NOMO-1 treated with dmso at 0.1 percent for 144 hours (cell line): ENCODE results near the gene SDK2.

Experiments
- DNase-seq: peaks from one replicate; lab custom pipeline; 2025; ENCODE audit not compliant: unreplicated experiment; lab: John Stamatoyannopoulos, UW

The SDK2 gene

GRCh38 chr17:73611630-73612029, 32.6 kb downstream of the SDK2 start:
- DNase-seq: no peak

GRCh38 chr17:73610331-73610911, 33.8 kb downstream of the SDK2 start:
- no peak for DNase-seq

- DNase-seq: no peak
Measured at GRCh38 chr17:73609758-73610157, 34.5 kb downstream of the SDK2 start.

GRCh38 chr17:73609060-73609459, 35.2 kb downstream of the SDK2 start:
- no peak for DNase-seq

GRCh38 chr17:73605444-73605843, 38.8 kb downstream of the SDK2 start:
- DNase-seq: no peak

GRCh38 chr17:73604476-73604875, 39.8 kb downstream of the SDK2 start:
- no peak for DNase-seq

- DNase-seq: no peak
Measured at GRCh38 chr17:73603971-73604370, 40.3 kb downstream of the SDK2 start.

GRCh38 chr17:73600103-73600871, 44.0 kb downstream of the SDK2 start:
- DNase-seq: no peak

- no peak for DNase-seq
Measured at GRCh38 chr17:73599599-73599998, 44.6 kb downstream of the SDK2 start.

GRCh38 chr17:73598212-73598611, 46.0 kb downstream of the SDK2 start:
- DNase-seq: no peak

- no peak for DNase-seq
Measured at GRCh38 chr17:73595931-73596330, 48.3 kb downstream of the SDK2 start.

- DNase-seq: no peak
Measured at GRCh38 chr17:73595479-73595878, 48.8 kb downstream of the SDK2 start.

- no peak for DNase-seq
Measured at GRCh38 chr17:73595068-73595467, 49.2 kb downstream of the SDK2 start.

GRCh38 chr17:73594598-73594997, 49.6 kb downstream of the SDK2 start:
- DNase-seq: no peak

GRCh38 chr17:73594025-73594424, 50.2 kb downstream of the SDK2 start:
- DNase-seq: no peak

GRCh38 chr17:73593249-73593965, 50.8 kb downstream of the SDK2 start:
- no peak for DNase-seq

- no peak for DNase-seq
Measured at GRCh38 chr17:73592501-73592961, 51.7 kb downstream of the SDK2 start.

- no peak for DNase-seq
Measured at GRCh38 chr17:73592079-73592415, 52.2 kb downstream of the SDK2 start.

GRCh38 chr17:73591296-73592078, 52.8 kb downstream of the SDK2 start:
- DNase-seq: no peak

- DNase-seq: no peak
Measured at GRCh38 chr17:73589363-73589980, 54.8 kb downstream of the SDK2 start.

- no peak for DNase-seq
Measured at GRCh38 chr17:73588891-73589290, 55.4 kb downstream of the SDK2 start.
